Stomach smooth muscle (tissue), 2 donors: ENCODE measurements around the gene DNAH5.

Source experiments
- H3K27ac ChIP-seq: one replicate; pipeline ENCODE4 v1.7.0; 2013; ENCODE audit warnings: mild to moderate bottlenecking, low read length, inconsistent platforms
- H3K27me3 ChIP-seq, 2 donors: one replicate each; pipeline ENCODE4 v1.7.0; 2013; ENCODE audit warnings: low read length in 2 of 2; ENCODE audit not compliant: insufficient read depth in 2 of 2, control insufficient read depth in 1 of 2
- H3K36me3 ChIP-seq, 2 donors: one replicate each; pipeline ENCODE4 v1.7.0; 2013; ENCODE audit warnings: low read length in 2 of 2; ENCODE audit not compliant: control insufficient read depth in 2 of 2, insufficient read depth in 2 of 2
- H3K4me1 ChIP-seq: one replicate; pipeline ENCODE4 v1.7.0; 2013; ENCODE audit warnings: low read length; ENCODE audit not compliant: control insufficient read depth, insufficient read depth
- H3K4me3 ChIP-seq, 2 donors: one replicate each; pipeline ENCODE4 v1.7.0; 2013; ENCODE audit warnings: low read length in 2 of 2
- H3K9ac ChIP-seq, 2 donors: one replicate each; pipeline ENCODE4 v1.7.0; 2013; ENCODE audit warnings: low read length in 2 of 2, mild to moderate bottlenecking in 1 of 2
- H3K9me3 ChIP-seq, 2 donors: one replicate each; pipeline ENCODE4 v1.7.0; 2013; ENCODE audit warnings: low read length in 2 of 2; ENCODE audit not compliant: control insufficient read depth in 2 of 2
- donor health status: healthy.
- donor health status: Pancreatic carcinoma.

The DNAH5 gene

GRCh38 chr5:13664377-13664776 is 280.1 kb downstream of the DNAH5 start:
- no peaks in the 10 kb centered on the region for H3K4me1 ChIP-seq

GRCh38 chr5:13662626-13663025 is 281.9 kb downstream of the DNAH5 start:
- Histone ChIP-seq H3K4me1 (no peaks in the 10 kb centered on the region), H3K9ac (no peak overlapping the region), H3K27ac (no peak overlapping the region), H3K27me3 (no peaks in the 10 kb centered on the region), H3K4me3 (no peak overlapping the region), H3K9me3 (no peaks in the 10 kb centered on the region), H3K36me3 (no peaks in the 10 kb centered on the region)

More at GRCh38 chr5:13664377-13664776, 280.1 kb downstream of the DNAH5 start:
- Histone ChIP-seq H3K4me3 (no peak overlapping the region), H3K27ac (no peak overlapping the region), H3K9me3 (no peaks in the 10 kb centered on the region), H3K27me3 (no peaks in the 10 kb centered on the region), H3K9ac (no peak overlapping the region), H3K36me3 (no peaks in the 10 kb centered on the region)

GRCh38 chr5:13661272-13661671 is 283.2 kb downstream of the DNAH5 start:
- Histone ChIP-seq H3K27ac (no peak overlapping the region), H3K4me1 (no peaks in the 10 kb centered on the region), H3K36me3 (no peaks in the 10 kb centered on the region), H3K27me3 (no peaks in the 10 kb centered on the region), H3K4me3 (no peak overlapping the region), H3K9me3 (no peaks in the 10 kb centered on the region), H3K9ac (no peak overlapping the region)

- H3K4me3 ChIP-seq: no peak overlapping the region
- no peaks in the 10 kb centered on the region for H3K36me3 ChIP-seq
- H3K27me3 ChIP-seq: no peaks in the 10 kb centered on the region
- H3K9me3 ChIP-seq: no peaks in the 10 kb centered on the region
- no peaks in the 10 kb centered on the region for H3K4me1 ChIP-seq
- no peak overlapping the region for H3K9ac ChIP-seq
- H3K27ac ChIP-seq: no peak overlapping the region
Measured at GRCh38 chr5:13660072-13660471, 284.4 kb downstream of the DNAH5 start.

GRCh38 chr5:13659391-13659790 is 285.1 kb downstream of the DNAH5 start:
- Histone ChIP-seq H3K4me1 (no peaks in the 10 kb centered on the region), H3K27me3 (no peaks in the 10 kb centered on the region), H3K4me3 (no peak overlapping the region), H3K27ac (no peak overlapping the region), H3K9me3 (no peaks in the 10 kb centered on the region), H3K36me3 (no peaks in the 10 kb centered on the region), H3K9ac (no peak overlapping the region)

GRCh38 chr5:13658761-13659160 is 285.7 kb downstream of the DNAH5 start:
- Histone ChIP-seq H3K27me3 (no peaks in the 10 kb centered on the region), H3K4me1 (no peaks in the 10 kb centered on the region), H3K27ac (no peak overlapping the region), H3K36me3 (no peaks in the 10 kb centered on the region), H3K9me3 (no peaks in the 10 kb centered on the region), H3K9ac (no peak overlapping the region), H3K4me3 (no peak overlapping the region)

- Histone ChIP-seq H3K27me3 (no peaks in the 10 kb centered on the region), H3K4me3 (no peak overlapping the region), H3K9ac (no peak overlapping the region)
Measured at GRCh38 chr5:13658152-13658551, 286.3 kb downstream of the DNAH5 start.

GRCh38 chr5:13653709-13654108 is 290.8 kb downstream of the DNAH5 start:
- H3K27ac ChIP-seq: no peak overlapping the region
- H3K4me1 ChIP-seq: no peaks in the 10 kb centered on the region
- no peaks in the 10 kb centered on the region for H3K9me3 ChIP-seq
- H3K4me3 ChIP-seq: no peak overlapping the region
- no peak overlapping the region for H3K9ac ChIP-seq
- H3K36me3 ChIP-seq: no peaks in the 10 kb centered on the region
- no peaks in the 10 kb centered on the region for H3K27me3 ChIP-seq

More at GRCh38 chr5:13658152-13658551, 286.3 kb downstream of the DNAH5 start:
- Histone ChIP-seq H3K9me3 (no peaks in the 10 kb centered on the region), H3K4me1 (no peaks in the 10 kb centered on the region), H3K27ac (no peak overlapping the region), H3K36me3 (no peaks in the 10 kb centered on the region)

GRCh38 chr5:13649656-13650055 is 294.8 kb downstream of the DNAH5 start:
- Histone ChIP-seq H3K27ac (no peak overlapping the region), H3K36me3 (no peaks in the 10 kb centered on the region), H3K9ac (no peak overlapping the region), H3K9me3 (no peaks in the 10 kb centered on the region), H3K4me3 (no peak overlapping the region), H3K27me3 (no peaks in the 10 kb centered on the region), H3K4me1 (no peaks in the 10 kb centered on the region)

- no peak overlapping the region for H3K4me3 ChIP-seq
- H3K27me3 ChIP-seq: no peaks in the 10 kb centered on the region
- no peaks in the 10 kb centered on the region for H3K4me1 ChIP-seq
- H3K27ac ChIP-seq: no peak overlapping the region
- H3K36me3 ChIP-seq: no peaks in the 10 kb centered on the region
- no peaks in the 10 kb centered on the region for H3K9me3 ChIP-seq
- no peak overlapping the region for H3K9ac ChIP-seq
Measured at GRCh38 chr5:13648822-13649221, 295.7 kb downstream of the DNAH5 start.

- no peak overlapping the region for H3K4me3 ChIP-seq
- H3K27me3 ChIP-seq: no peaks in the 10 kb centered on the region
- H3K27ac ChIP-seq: no peak overlapping the region
- H3K9me3 ChIP-seq: peaks cover 0 to 3% of the 10 kb centered on the region in 2 donors
- no peak overlapping the region for H3K9ac ChIP-seq
- no peaks in the 10 kb centered on the region for H3K4me1 ChIP-seq
- no peaks in the 10 kb centered on the region for H3K36me3 ChIP-seq
Measured at GRCh38 chr5:13643734-13644133, 300.8 kb downstream of the DNAH5 start.
